Liver (tissue), 9 donors: ENCODE results near the gene LPP. TPM values are rescaled to one million over a fixed set of nuclear protein-coding genes. Genes with fewer than 3 reads are reported as not detected.
A peak's percentile ranks its signal among the peaks of the same experiment; 100 is the strongest.

Source experiments
- DNase-seq: peaks from one replicate; pipeline ENCODE4 v3.0.0-alpha.2; 2017; ENCODE audit warnings: low spot score
- H3K27ac ChIP-seq, 2 donors: one replicate each; pipeline ENCODE4 v1.7.0; 2013; ENCODE audit warnings: inconsistent platforms in 2 of 2, low read length in 2 of 2, control low read depth in 1 of 2, low read depth in 1 of 2, mild to moderate bottlenecking in 1 of 2
- H3K27me3 ChIP-seq, 4 donors: one replicate each; pipeline versions ENCODE4 v1.6.1 to v1.7.0; 2013; ENCODE audit warnings: low read length in 3 of 4, inconsistent platforms in 1 of 4, mild to moderate bottlenecking in 1 of 4, moderate library complexity in 1 of 4; ENCODE audit not compliant: control insufficient read depth in 4 of 4, insufficient read depth in 4 of 4
- H3K36me3 ChIP-seq, 4 donors: one replicate each; pipeline versions ENCODE4 v1.6.1 to v1.7.0; 2013; ENCODE audit warnings: low read length in 3 of 4, mild to moderate bottlenecking in 3 of 4, low read depth in 1 of 4, moderate library complexity in 1 of 4; ENCODE audit not compliant: control insufficient read depth in 4 of 4, insufficient read depth in 3 of 4
- H3K4me1 ChIP-seq, 4 donors: one replicate each; pipeline versions ENCODE4 v1.6.1 to v1.7.0; 2013; ENCODE audit warnings: low read length in 3 of 4, mild to moderate bottlenecking in 3 of 4, moderate library complexity in 1 of 4; ENCODE audit not compliant: control insufficient read depth in 4 of 4, insufficient read depth in 4 of 4
- H3K4me3 ChIP-seq, 3 donors: one replicate each; pipeline versions ENCODE4 v1.6.1 to v1.7.0; 2013; ENCODE audit warnings: low read length in 3 of 3, control low read depth in 1 of 3, low read depth in 1 of 3, mild to moderate bottlenecking in 1 of 3
- H3K9ac ChIP-seq, 2 donors: one replicate each; pipeline ENCODE4 v1.7.0; 2013; ENCODE audit warnings: low read length in 2 of 2, mild to moderate bottlenecking in 2 of 2, moderate library complexity in 2 of 2, control low read depth in 1 of 2, low read depth in 1 of 2
- H3K9me3 ChIP-seq, 4 donors: one replicate each; pipeline versions ENCODE4 v1.6.1 to v1.7.0; 2013; ENCODE audit warnings: low read length in 3 of 4; ENCODE audit not compliant: control insufficient read depth in 4 of 4
- EGR1 ChIP-seq, 2 donors: IDR thresholded peaks; 2 replicates each; pipeline ENCODE4 v1.6.1; 2016 to 2018; ENCODE audit warnings: antibody characterized with exemption in 2 of 2, low read depth in 2 of 2
- FOXA1 ChIP-seq: IDR thresholded peaks from 2 replicates; pipeline ENCODE4 v1.6.1; 2016; ENCODE audit warnings: antibody characterized with exemption
- FOXA2 ChIP-seq: IDR thresholded peaks from 2 replicates; pipeline ENCODE4 v1.6.1; 2016; ENCODE audit warnings: antibody characterized with exemption
- GABPA ChIP-seq, 2 donors: IDR thresholded peaks in 1 of 2; conservative IDR thresholded peaks in 1 of 2; 2 replicates each; pipeline ENCODE4 v1.6.1; 2016; ENCODE audit warnings: antibody characterized with exemption in 2 of 2, mild to moderate bottlenecking in 1 of 2, moderate library complexity in 1 of 2
- HNF4G ChIP-seq: IDR thresholded peaks from 2 replicates; pipeline ENCODE4 v1.6.1; 2016; ENCODE audit warnings: antibody characterized with exemption
- JUND ChIP-seq, 2 donors: IDR thresholded peaks; 2 replicates each; pipeline ENCODE4 v1.6.1; 2016; ENCODE audit warnings: antibody characterized with exemption in 2 of 2
- NR2F2 ChIP-seq: IDR thresholded peaks from 2 replicates; pipeline ENCODE4 v1.6.1; 2016; ENCODE audit warnings: antibody characterized with exemption
- RAD21 ChIP-seq, 2 donors: IDR thresholded peaks; 2 replicates each; pipeline ENCODE4 v1.6.1; 2016; ENCODE audit warnings: antibody characterized with exemption in 2 of 2, mild to moderate bottlenecking in 2 of 2
- RXRA ChIP-seq, 2 donors: IDR thresholded peaks; 2 replicates each; pipeline ENCODE4 v1.6.1; 2017 to 2018; ENCODE audit warnings: antibody characterized with exemption in 2 of 2, mild to moderate bottlenecking in 1 of 2
- SP1 ChIP-seq: IDR thresholded peaks from 2 replicates; pipeline ENCODE4 v1.6.1; 2018; ENCODE audit warnings: antibody characterized with exemption, mild to moderate bottlenecking
- TAF1 ChIP-seq: conservative IDR thresholded peaks from 2 replicates; pipeline ENCODE4 v1.6.1; 2016; ENCODE audit warnings: antibody characterized with exemption, mild to moderate bottlenecking
- YY1 ChIP-seq: IDR thresholded peaks from 2 replicates; pipeline ENCODE4 v1.6.1; 2016; ENCODE audit warnings: antibody characterized with exemption, mild to moderate bottlenecking
- WGBS: extraction: QIAGEN DNeasy Blood & Tissue Kit; methylation state at CpG from one replicate; pipeline ENCODE4 v1.1.7; 2013; 5-methylcytosine and 5-hydroxymethylcytosine counted together
- polyA plus RNA-seq, 2 donors: library from polyadenylated mRNA; stranded (reverse) in 1 of 2; unstranded in 1 of 2; fragments of 200-250 nt in 1 of 2; fragments of >200 nt in 1 of 2; fragmentation: Nextera tagmentation in 1 of 2; extraction: Ambion mirVana in 1 of 2; gene quantifications; one replicate each; pipeline versions ENCODE4 v1.2.1 to v1.2.3, GENCODE V29; 2013 to 2015
- total RNA-seq, 2 donors: library from RNA; depleted of rRNA; stranded (reverse); fragments of >200 nt; gene quantifications; one replicate each; pipeline ENCODE4 v1.2.3, GENCODE V29; 2014
- TF ChIP-seq, protein P1 (sequence below): IDR thresholded peaks from 2 replicates; pipeline ENCODE4 v1.6.1; 2016; ENCODE audit warnings: antibody characterized with exemption
- TF ChIP-seq, protein P2 (sequence below): IDR thresholded peaks from 2 replicates; pipeline ENCODE4 v1.6.1; 2016; ENCODE audit warnings: antibody characterized with exemption
- TF ChIP-seq, protein P3 (sequence below): fragments of 150-350 bp; IDR thresholded peaks from 2 replicates; pipeline ENCODE4 v1.5.1; 2017; ENCODE audit warnings: improper control_type of control experiment, low read depth, low read length; ENCODE audit not compliant: missing input control
- donor health status: healthy.
- donor health status: healthy.
- donor health status: healthy.
- donor health status: healthy.
- donor health status: healthy.

Gene LPP
- total and polyA plus RNA-seq, 4 donors, result 3.3 to 53.7 (median 28.2) TPM

GRCh38 chr3:188383748-188384147 is 229.8 kb downstream of the LPP start:
- no peaks in the 10 kb centered on the region for H3K27me3 ChIP-seq
- H3K4me3 ChIP-seq, result no peak overlapping the region
- no peak overlapping the region for H3K9ac ChIP-seq
- WGBS, result 43% methylated on average over 3 of the region's 3 CpGs
- H3K36me3 ChIP-seq, result no peaks in the 10 kb centered on the region
- no peaks in the 10 kb centered on the region for H3K9me3 ChIP-seq
- H3K27ac ChIP-seq, result no peak overlapping the region
- TF ChIP-seq FOXA1, result no peak
- TF ChIP-seq SP1, result peak; percentile 9
- TF ChIP-seq GABPA (IDR thresholded peaks at IDR 0.05 in 1 of 2, conservative IDR thresholded peaks at IDR 0.05 in 1 of 2), result no peak
- TF ChIP-seq EGR1 (IDR thresholded peaks at IDR 0.05; ENCODE audit: low read depth in 2 of 2), result no peak
- TF ChIP-seq, protein P1, sequence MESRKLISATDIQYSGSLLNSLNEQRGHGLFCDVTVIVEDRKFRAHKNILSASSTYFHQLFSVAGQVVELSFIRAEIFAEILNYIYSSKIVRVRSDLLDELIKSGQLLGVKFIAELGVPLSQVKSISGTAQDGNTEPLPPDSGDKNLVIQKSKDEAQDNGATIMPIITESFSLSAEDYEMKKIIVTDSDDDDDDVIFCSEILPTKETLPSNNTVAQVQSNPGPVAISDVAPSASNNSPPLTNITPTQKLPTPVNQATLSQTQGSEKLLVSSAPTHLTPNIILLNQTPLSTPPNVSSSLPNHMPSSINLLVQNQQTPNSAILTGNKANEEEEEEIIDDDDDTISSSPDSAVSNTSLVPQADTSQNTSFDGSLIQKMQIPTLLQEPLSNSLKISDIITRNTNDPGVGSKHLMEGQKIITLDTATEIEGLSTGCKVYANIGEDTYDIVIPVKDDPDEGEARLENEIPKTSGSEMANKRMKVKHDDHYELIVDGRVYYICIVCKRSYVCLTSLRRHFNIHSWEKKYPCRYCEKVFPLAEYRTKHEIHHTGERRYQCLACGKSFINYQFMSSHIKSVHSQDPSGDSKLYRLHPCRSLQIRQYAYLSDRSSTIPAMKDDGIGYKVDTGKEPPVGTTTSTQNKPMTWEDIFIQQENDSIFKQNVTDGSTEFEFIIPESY, result no peak
- TF ChIP-seq FOXA2, result no peak
- peak in 1 of 2 donors; percentile 20 for TF ChIP-seq RAD21 (IDR thresholded peaks at IDR 0.05)
- TF ChIP-seq YY1, result no peak
- no peak for DNase-seq
- H3K4me1 ChIP-seq, result peaks cover 1 to 13% (median 8%) of the 10 kb centered on the region in 4 donors

DNA sequence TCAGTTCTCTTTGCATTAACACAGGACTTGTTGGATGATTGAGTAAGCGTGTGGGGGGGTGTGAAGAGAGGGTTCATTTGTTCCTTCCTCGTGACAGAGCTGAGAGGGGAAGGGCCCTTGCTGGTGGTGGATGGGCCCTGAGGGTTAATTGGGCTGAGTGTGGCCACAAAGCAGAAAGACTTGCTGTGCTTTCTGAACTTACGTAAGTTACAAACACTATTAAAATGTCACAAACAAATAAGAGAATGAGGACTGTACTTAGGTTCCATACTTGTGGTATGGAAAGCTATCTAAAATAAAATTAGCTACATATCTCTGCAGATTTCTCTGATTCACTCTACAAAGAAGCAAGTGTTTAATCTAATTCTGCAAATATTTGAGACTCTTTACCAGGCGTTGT is 231.3 kb downstream of the LPP start:
- peaks cover 1 to 14% (median 7%) of the 10 kb centered on the region in 4 donors for H3K4me1 ChIP-seq
- no peaks in the 10 kb centered on the region for H3K9me3 ChIP-seq
- H3K36me3 ChIP-seq, result no peaks in the 10 kb centered on the region
- no peak overlapping the region for H3K9ac ChIP-seq
- WGBS, result 77% methylated on average over 4 of the region's 4 CpGs
- TF ChIP-seq NR2F2 (no peak), TAF1 (no peak), EGR1 (IDR thresholded peaks at IDR 0.05; ENCODE audit: low read depth in 2 of 2) (no peak), JUND (IDR thresholded peaks at IDR 0.05) (no peak), HNF4G (no peak), RAD21 (IDR thresholded peaks at IDR 0.05) (peak in 1 of 2 donors; percentile 6)
- no peak for DNase-seq
- H3K27me3 ChIP-seq, result no peaks in the 10 kb centered on the region
- no peak overlapping the region for H3K4me3 ChIP-seq
- no peak overlapping the region for H3K27ac ChIP-seq

DNA sequence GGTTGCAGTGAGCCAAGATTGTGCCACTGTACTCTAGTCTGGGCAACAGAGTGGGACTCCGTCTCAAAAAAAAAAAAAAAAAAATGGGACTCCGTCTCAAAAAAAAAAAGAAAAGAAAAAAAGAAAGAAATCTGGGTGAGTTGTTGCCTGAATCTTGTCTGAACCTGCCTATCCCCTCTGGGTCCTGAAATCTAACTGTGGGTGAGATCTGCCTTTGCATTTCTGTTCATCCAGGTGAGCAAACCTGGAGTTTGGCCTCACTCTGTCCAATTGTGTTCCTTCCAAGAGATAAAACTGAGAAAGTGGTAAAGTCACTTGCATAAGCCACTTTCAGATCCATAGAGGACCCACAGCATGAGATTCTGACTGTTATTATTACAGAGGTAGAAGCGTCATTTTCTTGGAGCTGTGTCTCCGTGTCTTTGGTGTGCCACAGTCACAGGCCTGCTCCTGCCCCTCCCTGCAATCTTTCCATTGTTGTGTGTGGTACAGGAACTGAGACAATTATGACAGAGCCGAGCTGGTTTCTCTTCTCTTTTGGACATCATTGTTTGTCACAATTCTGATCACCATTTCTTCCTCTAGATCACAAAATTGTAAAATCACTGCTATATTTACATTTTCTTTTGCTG is 235.9 kb downstream of the LPP start:
- H3K27me3 ChIP-seq, result no peaks in the 10 kb centered on the region
- H3K4me1 ChIP-seq, result peaks cover 0 to 21% (median 15%) of the 10 kb centered on the region in 4 donors
- H3K27ac ChIP-seq, result peak overlapping the region in 1 of 2 donors; percentile 38
- TF ChIP-seq RXRA (IDR thresholded peaks at IDR 0.05) (peak in 1 of 2 donors; percentile 19), RAD21 (IDR thresholded peaks at IDR 0.05) (peak; percentile 10 to 23), HNF4G (no peak)
- H3K9ac ChIP-seq, result peak overlapping the region in 1 of 2 donors; percentile 11
- WGBS, result 85% methylated on average over 5 of the region's 5 CpGs
- no peak overlapping the region for H3K4me3 ChIP-seq
- H3K9me3 ChIP-seq, result no peaks in the 10 kb centered on the region
- DNase-seq, result no peak
- H3K36me3 ChIP-seq, result no peaks in the 10 kb centered on the region

DNA sequence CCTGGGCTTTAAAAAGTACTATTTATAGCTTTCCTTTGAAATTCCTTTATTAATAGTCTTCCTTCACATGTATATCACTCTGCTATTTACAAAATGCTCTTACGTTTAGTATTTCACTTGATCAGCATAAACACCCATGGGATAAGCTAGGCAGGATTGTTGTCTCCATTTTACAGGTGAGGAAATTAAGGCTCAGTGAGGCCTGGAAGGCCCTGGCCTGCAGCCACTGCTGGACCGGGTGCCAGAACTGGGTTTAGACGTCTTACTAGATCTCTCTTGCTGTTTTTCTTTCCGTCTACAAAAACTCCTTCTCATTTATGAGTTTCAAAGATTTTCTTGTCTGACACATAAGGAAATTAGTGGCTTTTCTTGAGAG is 236.4 kb downstream of the LPP start:
- peak overlapping the region in 1 of 2 donors; percentile 38 for H3K27ac ChIP-seq
- H3K9ac ChIP-seq, result no peak overlapping the region
- no peak overlapping the region for H3K4me3 ChIP-seq
- no peaks in the 10 kb centered on the region for H3K36me3 ChIP-seq
- H3K9me3 ChIP-seq, result no peaks in the 10 kb centered on the region
- no peaks in the 10 kb centered on the region for H3K27me3 ChIP-seq
- no peak for DNase-seq
- WGBS, result 75% methylated on average over 4 of the region's 4 CpGs
- peaks cover 3 to 21% (median 17%) of the 10 kb centered on the region in 4 donors for H3K4me1 ChIP-seq
- TF ChIP-seq FOXA2 (no peak), FOXA1 (no peak), GABPA (IDR thresholded peaks at IDR 0.05 in 1 of 2, conservative IDR thresholded peaks at IDR 0.05 in 1 of 2) (no peak)
- TF ChIP-seq, protein P2, sequence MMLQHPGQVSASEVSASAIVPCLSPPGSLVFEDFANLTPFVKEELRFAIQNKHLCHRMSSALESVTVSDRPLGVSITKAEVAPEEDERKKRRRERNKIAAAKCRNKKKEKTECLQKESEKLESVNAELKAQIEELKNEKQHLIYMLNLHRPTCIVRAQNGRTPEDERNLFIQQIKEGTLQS, result no peak
- TF ChIP-seq, protein P1, result no peak
- TF ChIP-seq, protein P3, sequence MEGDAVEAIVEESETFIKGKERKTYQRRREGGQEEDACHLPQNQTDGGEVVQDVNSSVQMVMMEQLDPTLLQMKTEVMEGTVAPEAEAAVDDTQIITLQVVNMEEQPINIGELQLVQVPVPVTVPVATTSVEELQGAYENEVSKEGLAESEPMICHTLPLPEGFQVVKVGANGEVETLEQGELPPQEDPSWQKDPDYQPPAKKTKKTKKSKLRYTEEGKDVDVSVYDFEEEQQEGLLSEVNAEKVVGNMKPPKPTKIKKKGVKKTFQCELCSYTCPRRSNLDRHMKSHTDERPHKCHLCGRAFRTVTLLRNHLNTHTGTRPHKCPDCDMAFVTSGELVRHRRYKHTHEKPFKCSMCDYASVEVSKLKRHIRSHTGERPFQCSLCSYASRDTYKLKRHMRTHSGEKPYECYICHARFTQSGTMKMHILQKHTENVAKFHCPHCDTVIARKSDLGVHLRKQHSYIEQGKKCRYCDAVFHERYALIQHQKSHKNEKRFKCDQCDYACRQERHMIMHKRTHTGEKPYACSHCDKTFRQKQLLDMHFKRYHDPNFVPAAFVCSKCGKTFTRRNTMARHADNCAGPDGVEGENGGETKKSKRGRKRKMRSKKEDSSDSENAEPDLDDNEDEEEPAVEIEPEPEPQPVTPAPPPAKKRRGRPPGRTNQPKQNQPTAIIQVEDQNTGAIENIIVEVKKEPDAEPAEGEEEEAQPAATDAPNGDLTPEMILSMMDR, result no peak
